Stomach smooth muscle (tissue), 2 donors: ENCODE data around the gene PXDC1.
"Not testable (repeated sequence)": the region's sequence is repeated elsewhere in the genome, so short reads cannot be mapped to it uniquely, and the experiment has no call there.

Source experiments
- H3K27ac ChIP-seq: one replicate; pipeline ENCODE4 v1.7.0; 2013; ENCODE audit warnings: mild to moderate bottlenecking, low read length, inconsistent platforms
- H3K27me3 ChIP-seq, 2 donors: one replicate each; pipeline ENCODE4 v1.7.0; 2013; ENCODE audit warnings: low read length in 2 of 2; ENCODE audit not compliant: insufficient read depth in 2 of 2, control insufficient read depth in 1 of 2
- H3K36me3 ChIP-seq, 2 donors: one replicate each; pipeline ENCODE4 v1.7.0; 2013; ENCODE audit warnings: low read length in 2 of 2; ENCODE audit not compliant: control insufficient read depth in 2 of 2, insufficient read depth in 2 of 2
- H3K4me1 ChIP-seq: one replicate; pipeline ENCODE4 v1.7.0; 2013; ENCODE audit warnings: low read length; ENCODE audit not compliant: control insufficient read depth, insufficient read depth
- H3K4me3 ChIP-seq, 2 donors: one replicate each; pipeline ENCODE4 v1.7.0; 2013; ENCODE audit warnings: low read length in 2 of 2
- H3K9ac ChIP-seq, 2 donors: one replicate each; pipeline ENCODE4 v1.7.0; 2013; ENCODE audit warnings: low read length in 2 of 2, mild to moderate bottlenecking in 1 of 2
- H3K9me3 ChIP-seq, 2 donors: one replicate each; pipeline ENCODE4 v1.7.0; 2013; ENCODE audit warnings: low read length in 2 of 2; ENCODE audit not compliant: control insufficient read depth in 2 of 2
- donor health status: healthy.
- donor health status: Pancreatic carcinoma.

Gene PXDC1

GRCh38 chr6:3781504-3781903, 30.0 kb upstream of the PXDC1 start:
- Histone ChIP-seq H3K36me3 (no peaks in the 10 kb centered on the region), H3K4me1 (no peaks in the 10 kb centered on the region), H3K9ac (no peak overlapping the region), H3K27ac (no peak overlapping the region), H3K4me3 (no peak overlapping the region), H3K9me3 (no peaks in the 10 kb centered on the region), H3K27me3 (no peaks in the 10 kb centered on the region)

GRCh38 chr6:3779574-3779849, 28.0 kb upstream of the PXDC1 start:
- no peak overlapping the region for H3K9ac ChIP-seq
- no peaks in the 10 kb centered on the region for H3K9me3 ChIP-seq
- no peaks in the 10 kb centered on the region for H3K36me3 ChIP-seq
- H3K4me3 ChIP-seq, result no peak overlapping the region
- H3K4me1 ChIP-seq, result no peaks in the 10 kb centered on the region
- no peaks in the 10 kb centered on the region for H3K27me3 ChIP-seq
- H3K27ac ChIP-seq, result no peak overlapping the region

GRCh38 chr6:3778701-3779573, 27.4 kb upstream of the PXDC1 start:
- H3K4me3 ChIP-seq, result no peak overlapping the region
- H3K36me3 ChIP-seq, result no peaks in the 10 kb centered on the region
- no peaks in the 10 kb centered on the region for H3K27me3 ChIP-seq
- H3K9me3 ChIP-seq, result no peaks in the 10 kb centered on the region
- H3K4me1 ChIP-seq, result no peaks in the 10 kb centered on the region
- H3K27ac ChIP-seq, result no peak overlapping the region
- no peak overlapping the region for H3K9ac ChIP-seq

DNA sequence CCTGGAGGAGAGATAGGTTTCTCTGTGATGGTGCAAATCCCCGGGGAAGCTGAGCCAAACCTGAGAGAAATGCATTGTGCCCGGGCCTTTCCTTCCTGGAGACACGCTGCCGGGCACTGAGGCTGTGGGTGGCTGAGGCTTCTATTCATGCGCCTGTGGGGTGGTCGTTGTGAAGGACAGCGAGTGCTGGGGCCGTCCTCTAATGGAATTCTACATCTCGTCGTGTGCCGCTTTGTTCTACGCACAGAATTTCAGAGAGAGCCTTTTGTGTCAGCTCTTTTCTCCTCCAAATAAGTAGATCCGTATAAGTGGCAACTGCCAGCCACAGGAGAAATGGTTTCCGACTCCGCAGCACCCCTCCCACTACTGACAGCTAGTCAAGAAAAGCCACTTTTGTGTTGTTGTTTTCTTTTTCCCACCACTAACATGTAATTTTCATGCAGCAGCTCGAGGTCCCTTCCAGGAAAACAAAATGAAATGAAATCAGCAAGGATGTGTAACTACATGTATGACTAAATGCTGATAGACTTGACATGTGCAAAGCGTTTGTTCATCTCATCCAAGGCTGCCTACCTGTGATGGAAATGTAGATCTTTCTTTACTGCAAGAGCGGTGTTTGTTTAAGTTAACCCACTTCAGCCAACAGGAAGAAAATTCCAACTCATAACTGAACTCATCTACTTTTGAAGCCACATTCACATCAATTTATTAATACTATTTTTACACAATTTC, 26.4 kb upstream of the PXDC1 start:
- H3K27ac ChIP-seq, result no peak overlapping the region
- no peaks in the 10 kb centered on the region for H3K27me3 ChIP-seq
- H3K36me3 ChIP-seq, result no peaks in the 10 kb centered on the region
- no peak overlapping the region for H3K9ac ChIP-seq
- H3K4me3 ChIP-seq, result no peak overlapping the region
- no peaks in the 10 kb centered on the region for H3K9me3 ChIP-seq
- H3K4me1 ChIP-seq, result no peaks in the 10 kb centered on the region

- Histone ChIP-seq H3K36me3 (no peaks in the 10 kb centered on the region), H3K4me3 (no peak overlapping the region), H3K27me3 (no peaks in the 10 kb centered on the region), H3K4me1 (no peaks in the 10 kb centered on the region), H3K27ac (no peak overlapping the region), H3K9me3 (no peaks in the 10 kb centered on the region), H3K9ac (no peak overlapping the region)
Measured at GRCh38 chr6:3776881-3777507, 25.5 kb upstream of the PXDC1 start.

DNA sequence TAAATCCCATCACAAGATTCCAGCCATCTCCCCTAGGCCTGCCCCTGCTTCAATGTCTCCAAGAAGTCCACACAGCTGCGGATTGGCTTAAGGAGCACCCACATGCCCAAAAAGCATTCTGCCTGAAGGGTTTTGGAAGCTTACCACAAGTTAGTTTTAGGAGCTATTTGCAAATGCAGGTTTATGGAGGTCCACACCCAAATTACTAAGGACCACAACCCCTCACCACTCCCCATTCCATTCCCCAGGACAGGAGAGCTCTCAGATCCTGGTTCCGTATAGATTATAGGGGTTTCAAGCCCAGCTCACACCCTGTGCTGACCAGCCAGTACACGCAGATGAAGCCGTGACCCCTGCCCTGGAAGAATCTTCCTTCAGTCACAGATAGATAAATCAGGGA, 24.3 kb upstream of the PXDC1 start:
- H3K27ac ChIP-seq, result no peak overlapping the region
- H3K36me3 ChIP-seq, result no peaks in the 10 kb centered on the region
- no peaks in the 10 kb centered on the region for H3K9me3 ChIP-seq
- no peaks in the 10 kb centered on the region for H3K4me1 ChIP-seq
- H3K4me3 ChIP-seq, result no peak overlapping the region
- no peaks in the 10 kb centered on the region for H3K27me3 ChIP-seq
- H3K9ac ChIP-seq, result no peak overlapping the region

DNA sequence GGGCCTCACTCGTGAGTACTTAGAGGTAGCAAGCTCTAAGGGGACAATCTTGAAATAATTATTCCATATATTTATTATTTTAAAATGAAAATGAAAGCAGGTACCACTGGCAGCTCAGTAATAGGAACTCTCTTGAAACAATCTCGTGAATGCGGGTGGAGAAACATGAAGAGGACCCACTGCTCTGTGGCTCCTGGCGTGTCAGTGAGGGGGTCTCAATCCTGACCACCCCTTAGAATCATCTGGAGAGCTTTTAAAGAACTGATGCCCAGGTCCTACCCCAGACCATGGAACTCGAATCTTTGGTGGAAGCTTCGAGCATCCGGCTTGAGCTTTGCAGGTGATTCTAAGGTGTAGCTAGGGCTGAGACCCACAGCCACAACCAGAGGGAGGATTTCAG, 23.9 kb upstream of the PXDC1 start:
- H3K27ac ChIP-seq, result no peak overlapping the region
- no peaks in the 10 kb centered on the region for H3K36me3 ChIP-seq
- no peak overlapping the region for H3K9ac ChIP-seq
- H3K9me3 ChIP-seq, result no peaks in the 10 kb centered on the region
- H3K4me1 ChIP-seq, result no peaks in the 10 kb centered on the region
- H3K4me3 ChIP-seq, result no peak overlapping the region
- H3K27me3 ChIP-seq, result no peaks in the 10 kb centered on the region

DNA sequence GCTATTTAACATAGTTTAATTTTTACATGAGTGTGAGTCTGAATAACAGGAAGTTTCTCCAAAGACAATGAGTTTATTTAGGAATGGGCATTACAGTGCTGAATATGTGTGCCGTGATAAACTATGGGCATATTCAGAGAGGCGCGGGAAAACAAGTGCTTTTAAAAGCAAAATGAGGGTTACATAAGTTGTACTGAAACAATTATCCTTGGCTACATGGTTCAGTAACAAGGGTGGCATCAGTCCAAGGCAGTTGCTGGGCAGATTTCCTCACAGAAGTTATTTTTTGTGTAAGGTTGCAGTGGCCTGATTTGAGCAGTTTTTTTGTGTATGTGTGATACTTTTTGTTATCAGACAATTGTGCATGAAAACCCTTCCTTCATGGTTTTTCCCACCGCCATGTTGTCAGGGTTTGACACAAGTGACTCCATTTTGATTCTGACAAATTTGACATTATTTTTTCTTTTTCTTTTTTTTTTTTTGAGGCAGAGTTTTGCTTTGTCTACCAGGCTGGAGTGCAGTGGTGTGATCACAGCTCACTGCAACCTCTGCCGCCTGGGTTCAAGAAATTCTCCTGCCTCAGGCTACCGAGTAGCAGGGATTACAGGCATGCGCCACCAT, 22.3 kb upstream of the PXDC1 start:
- H3K9me3 ChIP-seq, result no peaks in the 10 kb centered on the region
- no peak overlapping the region for H3K4me3 ChIP-seq
- no peaks in the 10 kb centered on the region for H3K4me1 ChIP-seq
- H3K27me3 ChIP-seq, result no peaks in the 10 kb centered on the region
- no peak overlapping the region for H3K9ac ChIP-seq
- no peak overlapping the region for H3K27ac ChIP-seq
- H3K36me3 ChIP-seq, result no peaks in the 10 kb centered on the region

- H3K9me3 ChIP-seq, H3K27me3 ChIP-seq, H3K27ac ChIP-seq, H3K36me3 ChIP-seq, H3K4me3 ChIP-seq, H3K4me1 ChIP-seq, H3K9ac ChIP-seq: not testable (repeated sequence)
Measured at GRCh38 chr6:3772127-3772999, 20.9 kb upstream of the PXDC1 start.

- Histone ChIP-seq H3K36me3 (no peaks in the 10 kb centered on the region), H3K27ac (no peak overlapping the region), H3K9me3 (no peaks in the 10 kb centered on the region), H3K27me3 (no peaks in the 10 kb centered on the region), H3K9ac (no peak overlapping the region), H3K4me1 (no peaks in the 10 kb centered on the region), H3K4me3 (no peak overlapping the region)
Measured at GRCh38 chr6:3771407-3772011, 20.0 kb upstream of the PXDC1 start.
